Middle frontal gyrus (tissue), 1 donor: ENCODE data around the gene ZFAND3.

Source experiments
- DNase-seq: peaks from one replicate; pipeline ENCODE4 v3.0.0-alpha.2; 2015; ENCODE audit warnings: low spot score; ENCODE audit errors: extremely low spot score

The ZFAND3 gene

GRCh38 chr6:38001386-38001785 lies 181.9 kb downstream of the ZFAND3 start:
- no peak for DNase-seq

GRCh38 chr6:38004908-38005307 lies 185.4 kb downstream of the ZFAND3 start:
- DNase-seq, result no peak

- no peak for DNase-seq
Observed at GRCh38 chr6:38011937-38012336, 192.4 kb downstream of the ZFAND3 start.

- DNase-seq, result no peak
Observed at GRCh38 chr6:38012573-38012972, 193.0 kb downstream of the ZFAND3 start.

GRCh38 chr6:38015341-38015740 lies 195.8 kb downstream of the ZFAND3 start:
- no peak for DNase-seq

- DNase-seq, result no peak
Observed at GRCh38 chr6:38016824-38017223, 197.3 kb downstream of the ZFAND3 start.

- DNase-seq, result no peak
Observed at GRCh38 chr6:38018755-38019165, 199.2 kb downstream of the ZFAND3 start.

GRCh38 chr6:38020593-38020992 lies 201.1 kb downstream of the ZFAND3 start:
- no peak for DNase-seq

- no peak for DNase-seq
Observed at GRCh38 chr6:38021029-38021428, 201.5 kb downstream of the ZFAND3 start.

GRCh38 chr6:38021571-38021970 lies 202.0 kb downstream of the ZFAND3 start:
- no peak for DNase-seq

GRCh38 chr6:38022688-38023087 lies 203.2 kb downstream of the ZFAND3 start:
- no peak for DNase-seq

- DNase-seq, result no peak
Observed at GRCh38 chr6:38024908-38025307, 205.4 kb downstream of the ZFAND3 start.

GRCh38 chr6:38025451-38025850 lies 205.9 kb downstream of the ZFAND3 start:
- DNase-seq, result no peak

- DNase-seq, result no peak
Observed at GRCh38 chr6:38027685-38028373, 208.3 kb downstream of the ZFAND3 start.

- DNase-seq, result no peak
Observed at GRCh38 chr6:38030380-38030779, 210.9 kb downstream of the ZFAND3 start.

GRCh38 chr6:38032797-38033196 lies 213.3 kb downstream of the ZFAND3 start:
- no peak for DNase-seq

- no peak for DNase-seq
Observed at GRCh38 chr6:38033442-38033982, 214.0 kb downstream of the ZFAND3 start.

- DNase-seq, result no peak
Observed at GRCh38 chr6:38034274-38034914, 214.9 kb downstream of the ZFAND3 start.

- DNase-seq, result no peak
Observed at GRCh38 chr6:38035478-38035877, 216.0 kb downstream of the ZFAND3 start.

GRCh38 chr6:38039502-38039901 lies 220.0 kb downstream of the ZFAND3 start:
- no peak for DNase-seq

GRCh38 chr6:38040254-38040653 lies 220.7 kb downstream of the ZFAND3 start:
- no peak for DNase-seq

GRCh38 chr6:38043259-38043753 lies 223.8 kb downstream of the ZFAND3 start:
- no peak for DNase-seq
